ENCODE measurements around the gene CPSF2.

Gene CPSF2

GRCh38 chr14:92105073-92105892, 16.5 kb upstream of the CPSF2 start:
- Histone ChIP-seq H3K27ac (ENCODE audit: low read depth, low read length, poor library complexity, severe bottlenecking) (peak overlapping the region; percentile 4), H3K9ac (ENCODE audit: low read length) (peak overlapping the region; percentile 87), H2AFZ (ENCODE audit: low read length) (no peak overlapping the region), H3K27me3 (ENCODE audit: insufficient read depth, low read length) (no peaks in the 10 kb centered on the region), H3K4me1 (ENCODE audit: insufficient read depth, low read length, severe bottlenecking) (peaks cover 54% of the 10 kb centered on the region), H3K4me3 (ENCODE audit: low read depth, low read length, poor library complexity, severe bottlenecking) (peak overlapping the region; percentile 87), H3K36me3 (ENCODE audit: insufficient read depth, low read length) (no peaks in the 10 kb centered on the region), H4K20me1 (ENCODE audit: insufficient read depth, low read length) (no peaks in the 10 kb centered on the region), H3K9me2 (ENCODE audit: low read depth, low read length) (no peaks in the 10 kb centered on the region), H3K79me2 (ENCODE audit: insufficient read depth, low read length) (peaks cover 35% of the 10 kb centered on the region), H3K9me3 (ENCODE audit: low read length) (no peaks in the 10 kb centered on the region), H3K4me2 (ENCODE audit: low read length) (peak overlapping the region; percentile 83), H3F3A (ENCODE audit: insufficient read depth, low read length) (no peaks in the 10 kb centered on the region)
- no peak for TF ChIP-seq CTCF (IDR thresholded peaks at IDR 0.05; ENCODE audit: low read length)

- Histone ChIP-seq H4K20me1 (ENCODE audit: insufficient read depth, low read length) (no peaks in the 10 kb centered on the region), H3F3A (ENCODE audit: insufficient read depth, low read length) (no peaks in the 10 kb centered on the region), H3K4me2 (ENCODE audit: low read length) (peak overlapping the region; percentile 83), H3K4me3 (ENCODE audit: low read depth, low read length, poor library complexity, severe bottlenecking) (peak overlapping the region; percentile 87), H3K27me3 (ENCODE audit: insufficient read depth, low read length) (no peaks in the 10 kb centered on the region), H3K79me2 (ENCODE audit: insufficient read depth, low read length) (peaks cover 30% of the 10 kb centered on the region), H2AFZ (ENCODE audit: low read length) (no peak overlapping the region), H3K27ac (ENCODE audit: low read depth, low read length, poor library complexity, severe bottlenecking) (peak overlapping the region; percentile 4), H3K9me3 (ENCODE audit: low read length) (no peaks in the 10 kb centered on the region), H3K9ac (ENCODE audit: low read length) (peak overlapping the region; percentile 87), H3K9me2 (ENCODE audit: low read depth, low read length) (no peaks in the 10 kb centered on the region), H3K36me3 (ENCODE audit: insufficient read depth, low read length) (no peaks in the 10 kb centered on the region), H3K4me1 (ENCODE audit: insufficient read depth, low read length, severe bottlenecking) (peaks cover 54% of the 10 kb centered on the region)
- TF ChIP-seq EZH2 (IDR thresholded peaks at IDR 0.05; ENCODE audit: borderline replicate concordance, low read length) (no peak), CTCF (IDR thresholded peaks at IDR 0.05; ENCODE audit: low read length) (no peak)
These were observed 16.0 kb upstream of the CPSF2 start for GRCh38 chr14:92105893-92106142.

GRCh38 chr14:92106143-92106926, 15.4 kb upstream of the CPSF2 start, which contains the start of gene ATXN3:
Gene ATXN3 (minus strand): TSS chr14:92106582. CDS start chr14:92106552, 30 bp downstream.
- no peaks in the 10 kb centered on the region for H3F3A ChIP-seq (ENCODE audit: insufficient read depth, low read length)
- no peaks in the 10 kb centered on the region for H3K27me3 ChIP-seq (ENCODE audit: insufficient read depth, low read length)
- H3K9me3 ChIP-seq (ENCODE audit: low read length) = no peaks in the 10 kb centered on the region
- peaks cover 29% of the 10 kb centered on the region for H3K79me2 ChIP-seq (ENCODE audit: insufficient read depth, low read length)
- H2AFZ ChIP-seq (ENCODE audit: low read length) = peak within 1 kb of the TSS; percentile 83
- H3K4me3 ChIP-seq (ENCODE audit: low read depth, low read length, poor library complexity, severe bottlenecking) = peak within 1 kb of the TSS; percentile 87
- H3K9ac ChIP-seq (ENCODE audit: low read length) = peak within 1 kb of the TSS; percentile 87
- no peaks in the 10 kb centered on the region for H3K9me2 ChIP-seq (ENCODE audit: low read depth, low read length)
- TF ChIP-seq CTCF (IDR thresholded peaks at IDR 0.05; ENCODE audit: low read length) = peak; percentile 68
- no peak for TF ChIP-seq EZH2 (IDR thresholded peaks at IDR 0.05; ENCODE audit: borderline replicate concordance, low read length)
- H3K4me1 ChIP-seq (ENCODE audit: insufficient read depth, low read length, severe bottlenecking) = peaks cover 54% of the 10 kb centered on the region
- no peaks in the 10 kb centered on the region for H3K36me3 ChIP-seq (ENCODE audit: insufficient read depth, low read length)
- peak within 1 kb of the TSS; percentile 83 for H3K4me2 ChIP-seq (ENCODE audit: low read length)
- H4K20me1 ChIP-seq (ENCODE audit: insufficient read depth, low read length) = no peaks in the 10 kb centered on the region
- peak within 1 kb of the TSS; percentile 88 for H3K27ac ChIP-seq (ENCODE audit: low read depth, low read length, poor library complexity, severe bottlenecking)

Data from OCI-LY1 (cell line).